ENCODE measurements around the gene SLC22A13.
"Not testable (repeated sequence)": the region's sequence is repeated elsewhere in the genome, so short reads cannot be mapped to it uniquely, and the experiment has no call there.

SLC22A13 gene

DNA sequence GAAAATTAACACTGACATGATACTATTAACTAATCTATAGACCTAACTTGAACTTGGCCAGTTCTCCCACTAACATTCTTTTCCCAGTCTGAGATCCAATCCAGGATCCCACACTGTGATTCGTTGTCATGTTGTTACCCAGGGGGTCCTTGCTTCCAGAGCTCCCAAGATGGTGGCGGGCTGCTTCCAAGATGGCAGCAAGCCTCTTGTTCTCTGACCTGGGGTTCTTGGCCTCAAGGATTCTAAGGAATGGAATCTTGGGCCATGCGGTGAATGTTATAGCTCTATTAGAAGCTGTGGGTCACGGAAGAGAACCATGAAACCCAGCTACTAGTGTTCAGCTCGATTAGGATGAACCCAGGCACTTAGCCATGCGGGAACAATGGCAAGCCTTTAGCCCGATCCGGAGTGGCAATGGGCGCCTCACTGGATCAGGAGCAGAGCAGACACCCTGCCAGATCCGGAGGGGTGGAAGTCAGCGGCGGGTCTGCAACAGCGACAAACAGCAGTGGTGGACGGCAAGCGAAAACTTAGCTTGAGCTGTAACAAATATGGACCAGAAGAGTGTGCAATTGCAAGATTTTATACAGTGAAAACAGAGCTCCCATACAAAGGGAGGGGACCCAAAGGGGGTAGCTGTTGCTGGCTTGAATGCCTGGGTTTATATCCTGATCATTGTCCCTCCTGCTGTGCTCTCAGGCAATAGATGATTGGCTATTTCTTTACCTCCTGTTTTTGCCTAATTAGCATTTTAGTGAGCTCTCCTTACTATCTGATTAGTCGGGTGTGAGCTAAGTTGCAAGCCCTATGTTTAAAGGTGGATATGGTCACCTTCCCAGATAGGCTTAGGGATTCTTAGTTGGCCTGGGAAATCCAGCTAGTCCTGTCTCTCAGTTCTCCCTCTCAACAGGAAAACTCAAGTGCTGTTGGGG lies 23.9 kb downstream of the SLC22A13 start:
- not testable (repeated sequence) for H3K9me3 Mint-ChIP-seq; DNase-seq (ENCODE audit: low spot score in 2 of 2); ATAC-seq (replicated peaks; ENCODE audit: extremely low read depth, poor library complexity, severe bottlenecking); H3K27ac Mint-ChIP-seq (ENCODE audit: low read depth); H3K4me3 Mint-ChIP-seq; H3K4me1 Mint-ChIP-seq; H3K27me3 Mint-ChIP-seq; H3K36me3 Mint-ChIP-seq (ENCODE audit: insufficient read depth)

DNA sequence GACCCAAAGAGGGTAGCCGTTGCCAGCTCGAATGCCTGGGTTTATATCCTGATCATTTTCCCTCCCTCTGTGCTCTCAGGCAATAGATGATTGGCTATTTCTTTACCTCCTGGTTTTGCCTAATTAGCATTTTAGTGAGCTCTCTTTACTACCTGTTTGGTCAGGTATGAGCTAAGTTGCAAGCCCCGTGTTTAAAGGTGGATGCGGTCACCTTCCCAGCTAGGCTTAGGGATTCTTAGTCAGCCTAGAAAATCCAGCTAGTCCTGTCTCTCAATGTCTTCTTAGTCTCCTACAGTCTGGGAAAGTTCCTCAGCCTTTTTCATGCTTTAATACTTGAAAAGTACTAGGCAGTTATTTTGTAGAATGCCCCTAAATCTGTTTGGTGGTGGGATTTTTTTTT lies 31.4 kb downstream of the SLC22A13 start:
- not testable (repeated sequence) for H3K36me3 Mint-ChIP-seq (ENCODE audit: insufficient read depth); DNase-seq (ENCODE audit: low spot score in 2 of 2); H3K4me1 Mint-ChIP-seq; H3K9me3 Mint-ChIP-seq; ATAC-seq (replicated peaks; ENCODE audit: extremely low read depth, poor library complexity, severe bottlenecking); H3K4me3 Mint-ChIP-seq; H3K27ac Mint-ChIP-seq (ENCODE audit: low read depth)
- H3K27me3 Mint-ChIP-seq = peaks cover 23% of the 10 kb centered on the region

DNA sequence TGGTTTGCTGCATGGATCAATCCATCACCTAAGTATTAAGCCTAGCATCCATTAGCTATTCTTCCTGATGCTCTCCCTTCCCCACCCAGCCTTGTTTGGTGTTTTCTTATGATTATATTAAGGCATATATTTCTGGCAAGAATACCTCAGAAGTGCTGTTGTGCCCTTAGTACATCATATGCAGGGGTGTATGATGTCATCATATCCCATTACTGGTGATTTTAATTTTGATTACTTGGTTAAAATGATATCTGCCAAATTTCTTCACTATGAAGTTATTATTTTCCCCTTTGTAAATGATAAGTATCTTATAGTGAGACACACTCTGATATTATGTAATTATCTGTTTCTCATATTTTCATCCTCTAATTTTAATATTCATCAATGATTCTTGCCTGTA lies 31.9 kb downstream of the SLC22A13 start:
- DNase-seq (ENCODE audit: low spot score in 2 of 2) = no peak
- Mint-ChIP-seq H3K27me3 (peaks cover 23% of the 10 kb centered on the region), H3K36me3 (ENCODE audit: insufficient read depth) (no peaks in the 10 kb centered on the region), H3K9me3 (no peaks in the 10 kb centered on the region), H3K4me3 (no peak overlapping the region), H3K4me1 (no peaks in the 10 kb centered on the region), H3K27ac (ENCODE audit: low read depth) (no peak overlapping the region)
- ATAC-seq (replicated peaks; ENCODE audit: extremely low read depth, poor library complexity, severe bottlenecking) = no peak

DNA sequence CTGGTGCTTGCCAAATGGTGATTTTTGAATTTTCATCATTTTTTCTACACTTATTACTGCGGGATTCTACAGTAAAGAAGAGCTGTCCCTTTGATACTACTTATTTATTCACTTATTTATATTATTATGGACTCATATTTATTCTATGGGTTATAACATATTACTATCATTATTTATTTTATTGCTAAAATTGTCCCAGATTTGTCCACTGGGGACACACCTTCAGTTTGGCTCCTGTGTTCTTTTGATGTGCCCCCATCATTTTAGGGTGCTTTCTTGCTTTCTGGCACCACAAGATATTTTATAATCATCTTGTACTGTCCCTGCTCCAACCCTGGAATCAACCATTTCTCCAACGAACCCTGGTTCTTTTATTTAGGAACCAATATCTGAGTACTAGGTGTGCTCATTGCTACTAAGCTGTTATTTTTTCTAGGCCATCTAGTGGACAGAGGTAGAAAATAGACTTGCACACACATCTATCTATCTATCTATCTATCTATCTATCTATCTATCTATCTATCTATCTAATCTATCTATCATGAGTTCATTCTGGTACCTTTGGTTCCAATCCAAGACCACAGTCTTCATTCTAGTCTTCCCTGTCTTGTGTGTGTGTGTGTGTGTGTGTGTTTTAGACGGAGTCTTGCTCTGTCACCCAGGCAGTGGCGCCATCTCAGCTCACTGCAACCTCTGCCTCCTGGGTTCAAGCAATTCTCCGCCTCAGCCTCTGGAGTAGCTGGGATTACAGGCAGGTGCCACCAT lies 32.5 kb downstream of the SLC22A13 start:
- DNase-seq (ENCODE audit: low spot score in 2 of 2) = no peak
- no peak overlapping the region for H3K27ac Mint-ChIP-seq (ENCODE audit: low read depth)
- H3K9me3 Mint-ChIP-seq = no peaks in the 10 kb centered on the region
- no peak for ATAC-seq (replicated peaks; ENCODE audit: extremely low read depth, poor library complexity, severe bottlenecking)
- no peaks in the 10 kb centered on the region for H3K36me3 Mint-ChIP-seq (ENCODE audit: insufficient read depth)
- H3K4me1 Mint-ChIP-seq = no peaks in the 10 kb centered on the region
- peaks cover 23% of the 10 kb centered on the region for H3K27me3 Mint-ChIP-seq
- H3K4me3 Mint-ChIP-seq = no peak overlapping the region

DNA sequence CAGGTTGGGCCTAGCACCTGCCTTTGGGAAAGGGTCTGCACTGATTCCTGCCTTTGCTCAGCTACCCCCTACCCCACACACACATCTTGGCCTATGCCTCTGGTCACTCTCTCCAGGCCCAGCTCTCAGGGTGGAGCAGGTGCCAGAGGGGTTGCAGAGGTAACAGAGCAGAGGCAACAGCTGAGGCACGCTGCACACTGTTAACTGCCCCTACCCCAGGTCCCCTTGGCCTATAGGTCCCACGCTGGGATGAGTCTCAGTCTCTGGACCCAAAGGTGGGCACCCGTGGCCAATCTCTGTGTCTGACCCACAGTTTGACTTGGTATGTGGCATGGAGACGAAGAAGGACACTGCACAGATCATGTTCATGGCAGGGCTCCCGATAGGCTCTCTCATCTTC lies 41.3 kb downstream of the SLC22A13 start:
- H3K4me3 Mint-ChIP-seq = no peak overlapping the region
- H3K9me3 Mint-ChIP-seq = peaks cover 6% of the 10 kb centered on the region
- DNase-seq (ENCODE audit: low spot score in 2 of 2) (no peak), ATAC-seq (replicated peaks; ENCODE audit: extremely low read depth, poor library complexity, severe bottlenecking) (no peak)
- no peak overlapping the region for H3K27ac Mint-ChIP-seq (ENCODE audit: low read depth)
- no peaks in the 10 kb centered on the region for H3K36me3 Mint-ChIP-seq (ENCODE audit: insufficient read depth)
- peaks cover 57% of the 10 kb centered on the region for H3K27me3 Mint-ChIP-seq
- no peaks in the 10 kb centered on the region for H3K4me1 Mint-ChIP-seq

DNA sequence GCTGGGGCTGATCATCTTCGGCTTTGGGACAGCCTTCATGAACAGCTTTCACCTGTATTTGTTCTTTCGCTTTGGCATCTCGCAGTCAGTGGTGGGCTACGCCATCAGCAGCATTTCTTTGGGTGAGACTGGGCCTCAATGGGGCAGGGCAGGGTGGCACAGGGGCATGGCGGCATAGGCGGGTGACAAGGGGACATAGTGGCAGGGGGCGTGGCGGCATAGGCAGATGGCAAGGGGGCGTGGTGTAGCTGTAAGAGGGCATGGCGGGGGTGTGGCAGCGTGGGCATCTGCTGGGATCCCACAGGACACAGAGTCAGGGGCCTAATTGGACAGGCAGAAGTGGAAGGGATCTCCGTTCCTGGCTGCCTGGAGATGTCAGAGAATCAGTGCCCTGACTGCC lies 42.0 kb downstream of the SLC22A13 start:
- H3K4me1 Mint-ChIP-seq = no peaks in the 10 kb centered on the region
- no peak overlapping the region for H3K27ac Mint-ChIP-seq (ENCODE audit: low read depth)
- no peak for DNase-seq (ENCODE audit: low spot score in 2 of 2)
- H3K36me3 Mint-ChIP-seq (ENCODE audit: insufficient read depth) = no peaks in the 10 kb centered on the region
- peaks cover 63% of the 10 kb centered on the region for H3K27me3 Mint-ChIP-seq
- no peak overlapping the region for H3K4me3 Mint-ChIP-seq
- no peak for ATAC-seq (replicated peaks; ENCODE audit: extremely low read depth, poor library complexity, severe bottlenecking)
- peaks cover 6% of the 10 kb centered on the region for H3K9me3 Mint-ChIP-seq

DNA sequence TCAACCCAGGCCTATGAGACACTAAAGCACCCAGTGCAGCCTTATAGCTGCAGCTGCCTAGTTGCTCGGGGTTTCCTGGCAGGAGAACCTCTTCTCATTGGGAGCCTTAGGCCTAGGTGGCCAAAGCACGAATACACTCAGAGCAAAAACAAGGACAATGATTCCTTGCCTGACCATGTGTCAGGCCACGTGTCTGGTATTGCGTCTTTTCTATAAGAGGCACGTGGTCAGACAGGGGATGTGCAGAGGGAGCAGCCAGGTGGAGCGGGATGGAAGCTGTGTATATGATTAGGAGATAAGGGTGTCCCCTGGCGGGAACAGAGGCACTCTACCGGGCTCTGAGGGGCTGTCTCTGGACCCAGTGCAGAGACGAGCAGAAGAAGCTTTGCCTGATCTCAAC lies 42.8 kb downstream of the SLC22A13 start:
- Mint-ChIP-seq H3K27ac (ENCODE audit: low read depth) (no peak overlapping the region), H3K9me3 (peaks cover 6% of the 10 kb centered on the region), H3K4me1 (no peaks in the 10 kb centered on the region), H3K36me3 (ENCODE audit: insufficient read depth) (no peaks in the 10 kb centered on the region), H3K27me3 (peaks cover 68% of the 10 kb centered on the region), H3K4me3 (no peak overlapping the region)
- no peak for ATAC-seq (replicated peaks; ENCODE audit: extremely low read depth, poor library complexity, severe bottlenecking)
- DNase-seq (ENCODE audit: low spot score in 2 of 2) = no peak

DNA sequence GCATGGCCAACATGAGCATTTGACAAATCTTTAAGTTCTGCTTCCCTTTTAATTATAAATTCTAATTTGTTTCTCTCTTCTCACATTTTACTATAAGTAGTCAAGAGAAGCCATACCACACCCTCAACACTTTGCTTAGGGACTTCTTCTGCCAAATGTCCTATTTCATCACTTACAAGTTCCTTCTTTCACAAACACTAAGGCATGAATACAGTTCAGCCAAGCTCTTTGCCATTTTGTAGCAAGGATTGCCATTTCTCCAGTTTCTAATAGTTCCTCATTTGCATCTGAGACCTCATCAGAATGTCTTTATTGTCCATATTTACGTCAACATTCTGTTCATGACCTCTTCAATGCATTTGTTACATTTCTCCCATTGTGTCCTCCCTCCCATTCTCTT lies 45.9 kb downstream of the SLC22A13 start:
- ATAC-seq (replicated peaks; ENCODE audit: extremely low read depth, poor library complexity, severe bottlenecking) = no peak
- no peak for DNase-seq (ENCODE audit: low spot score in 2 of 2)
- Mint-ChIP-seq H3K27me3 (peaks cover 43% of the 10 kb centered on the region), H3K27ac (ENCODE audit: low read depth) (no peak overlapping the region), H3K4me1 (no peaks in the 10 kb centered on the region), H3K9me3 (no peaks in the 10 kb centered on the region), H3K4me3 (no peak overlapping the region), H3K36me3 (ENCODE audit: insufficient read depth) (no peaks in the 10 kb centered on the region)

DNA sequence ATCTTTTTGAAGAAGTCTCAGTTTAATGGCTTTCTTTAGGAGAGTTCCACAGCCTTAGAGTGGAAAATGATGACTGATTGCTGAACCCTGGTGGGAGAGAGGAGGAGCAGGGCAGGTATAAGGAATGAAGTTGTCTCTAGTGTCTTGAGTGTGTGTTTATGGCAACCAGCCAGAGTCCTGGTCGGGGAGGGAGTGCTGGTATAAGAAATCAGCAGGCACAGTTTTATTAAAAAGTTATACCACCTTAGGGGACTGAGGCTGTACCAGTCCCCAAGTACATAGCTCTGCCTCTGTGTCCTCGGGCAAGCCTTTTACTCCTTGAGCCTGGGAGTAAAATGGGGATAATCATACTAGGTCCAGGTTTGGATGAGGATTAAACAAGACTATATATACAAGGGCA lies 46.3 kb downstream of the SLC22A13 start:
- no peaks in the 10 kb centered on the region for H3K36me3 Mint-ChIP-seq (ENCODE audit: insufficient read depth)
- peaks cover 43% of the 10 kb centered on the region for H3K27me3 Mint-ChIP-seq
- ATAC-seq (replicated peaks; ENCODE audit: extremely low read depth, poor library complexity, severe bottlenecking) = no peak
- DNase-seq (ENCODE audit: low spot score in 2 of 2) = no peak
- H3K27ac Mint-ChIP-seq (ENCODE audit: low read depth) = no peak overlapping the region
- no peak overlapping the region for H3K4me3 Mint-ChIP-seq
- no peaks in the 10 kb centered on the region for H3K9me3 Mint-ChIP-seq
- H3K4me1 Mint-ChIP-seq = no peaks in the 10 kb centered on the region

DNA sequence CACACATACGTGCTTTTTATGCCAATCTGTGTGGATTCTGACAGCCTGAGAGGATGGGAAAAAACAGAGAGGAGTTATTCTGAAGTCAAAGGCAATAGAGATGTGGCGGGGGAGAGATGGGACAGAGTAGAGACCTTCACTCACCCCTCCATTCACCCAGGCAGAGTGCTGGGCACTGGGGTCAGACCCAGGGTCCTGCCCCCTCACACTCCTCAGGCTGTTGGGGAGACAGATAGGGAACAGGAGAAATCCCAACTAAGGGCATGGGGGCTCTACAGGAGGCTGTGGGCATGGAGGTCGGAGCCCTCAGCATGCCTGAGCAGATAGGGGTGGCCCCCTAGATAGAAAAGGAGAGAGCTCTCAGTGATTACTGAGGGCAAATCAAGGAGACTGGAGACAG lies 46.7 kb downstream of the SLC22A13 start:
- no peak for DNase-seq (ENCODE audit: low spot score in 2 of 2)
- H3K27ac Mint-ChIP-seq (ENCODE audit: low read depth) = peak overlapping the region; percentile 27
- H3K4me3 Mint-ChIP-seq = no peak overlapping the region
- H3K9me3 Mint-ChIP-seq = no peaks in the 10 kb centered on the region
- no peaks in the 10 kb centered on the region for H3K4me1 Mint-ChIP-seq
- ATAC-seq (replicated peaks; ENCODE audit: extremely low read depth, poor library complexity, severe bottlenecking) = no peak
- no peaks in the 10 kb centered on the region for H3K36me3 Mint-ChIP-seq (ENCODE audit: insufficient read depth)
- peaks cover 41% of the 10 kb centered on the region for H3K27me3 Mint-ChIP-seq

DNA sequence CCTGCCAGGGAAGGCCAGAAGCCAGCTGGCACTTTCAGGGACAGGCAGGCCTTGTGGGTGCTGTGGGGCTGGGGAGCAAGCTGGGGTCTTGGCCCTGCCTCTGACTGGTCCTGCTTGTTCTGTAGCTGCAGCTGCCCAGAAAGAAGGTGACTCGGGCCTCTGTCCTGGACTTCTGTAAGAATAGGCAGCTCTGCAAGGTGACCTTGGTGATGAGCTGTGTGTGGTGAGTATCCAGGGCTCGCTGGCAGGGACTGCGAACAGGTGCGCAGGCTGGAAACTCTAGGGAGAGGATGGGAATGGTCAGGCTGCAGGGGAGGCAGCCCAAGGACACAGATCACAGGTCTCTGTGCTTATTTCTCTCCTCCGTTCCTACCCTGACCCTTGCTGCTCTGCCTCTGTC lies 47.7 kb downstream of the SLC22A13 start:
- no peak overlapping the region for H3K27ac Mint-ChIP-seq (ENCODE audit: low read depth)
- ATAC-seq (replicated peaks; ENCODE audit: extremely low read depth, poor library complexity, severe bottlenecking) (no peak), DNase-seq (ENCODE audit: low spot score in 2 of 2) (no peak)
- H3K36me3 Mint-ChIP-seq (ENCODE audit: insufficient read depth) = no peaks in the 10 kb centered on the region
- H3K4me3 Mint-ChIP-seq = no peak overlapping the region
- no peaks in the 10 kb centered on the region for H3K4me1 Mint-ChIP-seq
- H3K9me3 Mint-ChIP-seq = no peaks in the 10 kb centered on the region
- H3K27me3 Mint-ChIP-seq = peaks cover 32% of the 10 kb centered on the region

DNA sequence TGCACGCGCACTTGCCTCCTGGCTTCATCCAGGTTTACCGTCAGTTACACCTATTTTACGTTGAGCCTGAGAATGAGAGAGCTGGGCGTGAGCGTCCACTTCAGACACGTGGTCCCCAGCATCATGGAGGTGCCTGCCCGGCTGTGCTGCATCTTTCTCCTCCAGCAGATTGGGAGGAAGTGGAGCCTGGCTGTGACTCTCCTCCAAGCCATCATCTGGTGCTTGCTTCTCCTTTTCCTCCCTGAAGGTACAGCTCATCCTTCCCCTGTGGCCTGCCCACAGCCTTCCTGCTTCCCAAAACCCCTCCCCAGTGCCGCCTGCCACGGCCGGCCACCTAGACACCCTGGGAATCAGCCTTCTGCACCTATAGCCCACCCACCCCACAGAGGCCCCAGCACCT lies 48.1 kb downstream of the SLC22A13 start:
- Mint-ChIP-seq H3K27ac (ENCODE audit: low read depth) (no peak overlapping the region), H3K27me3 (peaks cover 27% of the 10 kb centered on the region), H3K4me3 (no peak overlapping the region), H3K9me3 (no peaks in the 10 kb centered on the region), H3K4me1 (no peaks in the 10 kb centered on the region), H3K36me3 (ENCODE audit: insufficient read depth) (no peaks in the 10 kb centered on the region)
- ATAC-seq (replicated peaks; ENCODE audit: extremely low read depth, poor library complexity, severe bottlenecking) = no peak
- no peak for DNase-seq (ENCODE audit: low spot score in 2 of 2)

All from central memory CD8-positive, alpha-beta T cell (primary cell).